Lung (tissue), 12 donors: ENCODE results near the gene ANXA5. TPM values are rescaled to one million over a fixed set of nuclear protein-coding genes. Genes with fewer than 3 reads are reported as not detected.
A peak's percentile ranks its signal among the peaks of the same experiment; 100 is the strongest.

Experiments used
- ATAC-seq: fragments of 200-7000 bp; cut with Tn5 transposase; one replicate; pipeline ENCODE4 v1.9.1; 2020; ENCODE audit warnings: moderate number of reproducible peaks; ENCODE audit not compliant: insufficient read depth, low FRiP score
- DNase-seq, 3 donors: peaks; one replicate each; pipeline ENCODE4 v3.0.0-alpha.2; 2013 to 2017
- H3K27ac ChIP-seq, 2 donors: one replicate each; pipeline ENCODE4 v1.5.1; 2013; ENCODE audit warnings: mild to moderate bottlenecking in 2 of 2, moderate library complexity in 2 of 2, control low read depth in 1 of 2, inconsistent platforms in 1 of 2, low read depth in 1 of 2, low read length in 1 of 2
- H3K27me3 ChIP-seq, 3 donors: one replicate each; pipeline ENCODE4 v1.5.1; 2013; ENCODE audit warnings: low read length in 2 of 3; ENCODE audit not compliant: control insufficient read depth in 3 of 3, insufficient read depth in 3 of 3
- H3K36me3 ChIP-seq, 4 donors: one replicate each; pipeline ENCODE4 v1.5.1; 2013; ENCODE audit warnings: low read length in 4 of 4, mild to moderate bottlenecking in 1 of 4, moderate library complexity in 1 of 4; ENCODE audit not compliant: control insufficient read depth in 4 of 4, insufficient read depth in 4 of 4
- H3K4me1 ChIP-seq, 5 donors: one replicate each; pipeline ENCODE4 v1.5.1; 2013; ENCODE audit warnings: low read length in 5 of 5, mild to moderate bottlenecking in 2 of 5, moderate library complexity in 1 of 5; ENCODE audit not compliant: control insufficient read depth in 5 of 5, insufficient read depth in 5 of 5
- H3K4me3 ChIP-seq: one replicate; pipeline ENCODE4 v1.5.1; 2013; ENCODE audit warnings: mild to moderate bottlenecking, control low read depth, moderate library complexity
- H3K9ac ChIP-seq, 2 donors: one replicate each; pipeline ENCODE4 v1.5.1; 2013; ENCODE audit warnings: low read length in 2 of 2, control low read depth in 1 of 2; ENCODE audit not compliant: insufficient read depth in 1 of 2
- H3K9me3 ChIP-seq, 4 donors: one replicate each; pipeline ENCODE4 v1.5.1; 2013; ENCODE audit warnings: low read length in 3 of 4, mild to moderate bottlenecking in 1 of 4, moderate library complexity in 1 of 4; ENCODE audit not compliant: control insufficient read depth in 4 of 4, insufficient read depth in 3 of 4
- WGBS, 2 donors: extraction: QIAGEN DNeasy Blood & Tissue Kit; methylation state at CpG; one replicate each; pipeline ENCODE4 v1.1.7; 2013; 5-methylcytosine and 5-hydroxymethylcytosine counted together
- polyA plus RNA-seq, 2 donors: library from polyadenylated mRNA; stranded (reverse); fragments of 200-250 nt; gene quantifications; one replicate each; pipeline ENCODE4 v1.2.1, GENCODE V29; 2013
- total RNA-seq, 2 donors: library from RNA; depleted of rRNA in 1 of 2; stranded (reverse); fragments of >200 nt in 1 of 2; gene quantifications; one replicate each; pipeline ENCODE4 v1.2.1, GENCODE V29; 2014 to 2021
- TF ChIP-seq, protein P1 (sequence below): IDR thresholded peaks from 2 replicates; pipeline ENCODE4 v1.5.1; 2012; ENCODE audit warnings: mild to moderate bottlenecking; ENCODE audit errors: control extremely low read depth, extremely low read depth
- donor health status: control.
- donor health status: control.
- donor health status: Bipolar disorder and iron deficiency.
- donor health status: healthy.
- donor health status: DM: yes; HTN: yes; CAD: no.

Gene ANXA5
- total and polyA plus RNA-seq, 4 donors: 250 to 479 (median 423) TPM

DNA sequence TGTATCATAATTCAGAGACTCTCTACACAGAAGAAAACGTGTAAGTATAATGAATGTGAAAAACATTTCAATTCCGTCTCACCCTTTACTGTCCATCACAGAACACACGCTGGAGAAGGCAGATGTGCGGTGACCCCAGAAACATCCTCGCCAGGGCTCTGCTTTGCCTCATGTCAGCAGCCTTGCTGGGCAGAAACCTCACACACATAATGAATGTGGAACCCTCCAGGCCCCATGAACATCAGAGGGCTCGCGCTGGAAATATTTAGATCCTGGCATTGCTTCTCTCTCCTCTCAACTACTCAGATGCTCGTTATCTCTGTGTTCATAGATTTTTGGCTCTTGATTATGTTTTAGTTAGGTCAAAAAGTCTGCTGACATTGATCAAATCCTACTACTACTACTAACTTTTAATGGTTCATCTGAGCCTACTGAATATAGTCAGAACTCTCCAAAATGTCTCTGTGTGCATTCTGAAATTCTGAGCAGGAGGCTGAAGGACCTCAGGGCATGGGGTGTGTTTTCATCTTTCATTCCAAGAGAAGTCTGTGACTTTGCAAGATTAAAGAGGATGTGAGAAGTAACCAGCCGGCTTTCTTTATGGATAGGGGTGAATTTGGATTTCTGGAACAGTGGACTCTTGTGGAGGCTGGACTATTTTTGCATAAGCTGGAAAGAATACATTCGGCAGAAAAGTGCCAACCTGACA lies 41.2 kb upstream of the ANXA5 start:
- no peak for ATAC-seq
- whole genome bisulfite sequencing, 2 donors: 66 to 82% methylated on average over 10 of the region's 10 CpGs
- DNase-seq: peak; percentile 48 to 69 (median 67)

DNA sequence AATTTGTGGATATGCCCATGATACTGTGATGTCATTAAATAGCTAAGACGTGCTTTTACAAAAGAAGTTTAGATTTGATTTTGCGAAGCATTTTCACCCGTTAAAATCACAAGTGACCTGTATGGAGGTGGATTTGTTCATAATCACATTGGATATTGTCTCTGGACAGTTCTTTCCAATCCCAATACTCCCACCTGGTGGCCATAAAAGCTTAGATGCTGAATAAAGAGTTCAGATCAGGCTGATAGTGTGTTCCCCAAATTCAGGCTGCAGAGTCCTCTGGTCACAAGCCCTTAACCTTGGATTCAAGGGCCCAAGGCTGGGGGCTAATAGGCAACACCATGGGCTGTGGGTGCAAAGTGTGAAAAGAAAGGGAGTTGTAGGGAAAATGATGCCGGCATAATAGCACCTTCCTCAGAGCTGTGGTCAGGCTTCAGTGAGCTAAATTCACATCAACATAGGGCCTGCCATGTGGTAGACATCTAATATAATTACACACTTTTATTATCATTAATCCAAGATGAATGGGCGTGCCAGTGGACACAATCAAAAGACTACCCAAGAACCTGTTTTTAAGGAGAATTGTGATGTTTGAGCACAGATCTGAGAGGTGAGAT lies 40.1 kb upstream of the ANXA5 start:
- ATAC-seq (no peak), DNase-seq (peak in 2 of 3 donors; percentile 65 to 68)
- TF ChIP-seq, protein P1, sequence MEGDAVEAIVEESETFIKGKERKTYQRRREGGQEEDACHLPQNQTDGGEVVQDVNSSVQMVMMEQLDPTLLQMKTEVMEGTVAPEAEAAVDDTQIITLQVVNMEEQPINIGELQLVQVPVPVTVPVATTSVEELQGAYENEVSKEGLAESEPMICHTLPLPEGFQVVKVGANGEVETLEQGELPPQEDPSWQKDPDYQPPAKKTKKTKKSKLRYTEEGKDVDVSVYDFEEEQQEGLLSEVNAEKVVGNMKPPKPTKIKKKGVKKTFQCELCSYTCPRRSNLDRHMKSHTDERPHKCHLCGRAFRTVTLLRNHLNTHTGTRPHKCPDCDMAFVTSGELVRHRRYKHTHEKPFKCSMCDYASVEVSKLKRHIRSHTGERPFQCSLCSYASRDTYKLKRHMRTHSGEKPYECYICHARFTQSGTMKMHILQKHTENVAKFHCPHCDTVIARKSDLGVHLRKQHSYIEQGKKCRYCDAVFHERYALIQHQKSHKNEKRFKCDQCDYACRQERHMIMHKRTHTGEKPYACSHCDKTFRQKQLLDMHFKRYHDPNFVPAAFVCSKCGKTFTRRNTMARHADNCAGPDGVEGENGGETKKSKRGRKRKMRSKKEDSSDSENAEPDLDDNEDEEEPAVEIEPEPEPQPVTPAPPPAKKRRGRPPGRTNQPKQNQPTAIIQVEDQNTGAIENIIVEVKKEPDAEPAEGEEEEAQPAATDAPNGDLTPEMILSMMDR: no peak
- no peaks in the 10 kb centered on the region for H3K9me3 ChIP-seq
- H3K36me3 ChIP-seq: no peaks in the 10 kb centered on the region
- peaks cover 0 to 40% (median 21%) of the 10 kb centered on the region in 5 donors for H3K4me1 ChIP-seq
- H3K27ac ChIP-seq: no peak overlapping the region
- no peak overlapping the region for H3K4me3 ChIP-seq
- H3K9ac ChIP-seq: no peak overlapping the region
- H3K27me3 ChIP-seq: no peaks in the 10 kb centered on the region
- WGBS, 2 donors: 71 to 85% methylated on average over 5 of the region's 5 CpGs

More for the DNA sequence above, 41.2 kb upstream of the ANXA5 start:
- H3K9me3 ChIP-seq: no peaks in the 10 kb centered on the region
- H3K27ac ChIP-seq: no peak overlapping the region
- peaks cover 0 to 44% (median 21%) of the 10 kb centered on the region in 5 donors for H3K4me1 ChIP-seq
- H3K27me3 ChIP-seq: no peaks in the 10 kb centered on the region
- no peak overlapping the region for H3K4me3 ChIP-seq
- TF ChIP-seq, protein P1: no peak
- H3K9ac ChIP-seq: peak overlapping the region in 1 of 2 donors; percentile 36
- no peaks in the 10 kb centered on the region for H3K36me3 ChIP-seq

DNA sequence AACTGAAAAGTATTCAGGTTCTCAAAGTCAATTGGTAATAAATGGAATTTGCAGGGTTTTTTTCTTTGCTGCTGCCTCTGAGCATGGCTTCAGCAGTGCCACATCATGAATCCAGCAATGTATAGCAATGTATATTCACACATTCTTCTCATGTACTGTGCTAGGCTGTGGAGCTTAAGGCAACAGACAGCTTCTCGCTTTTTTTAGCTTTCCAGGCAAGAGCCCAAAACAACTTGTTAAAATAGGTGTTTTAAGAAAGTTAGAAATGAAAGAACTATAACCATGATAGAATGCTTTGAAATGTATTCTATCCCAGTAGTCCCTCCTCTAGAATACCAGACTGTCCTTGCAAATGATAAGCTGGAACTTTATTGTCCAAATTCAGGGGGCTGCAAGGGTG lies 37.8 kb upstream of the ANXA5 start:
- Histone ChIP-seq H3K4me1 (peaks cover 0 to 21% (median 10%) of the 10 kb centered on the region in 5 donors), H3K4me3 (no peak overlapping the region), H3K27me3 (no peaks in the 10 kb centered on the region), H3K27ac (no peak overlapping the region), H3K9me3 (no peaks in the 10 kb centered on the region), H3K36me3 (no peaks in the 10 kb centered on the region), H3K9ac (no peak overlapping the region)
- DNase-seq: no peak
- WGBS, 2 donors: 85 to 88% methylated on average over 1 of the region's 1 CpG
- ATAC-seq: no peak
- TF ChIP-seq, protein P1: no peak
